Keratinocyte (primary cell): ENCODE results near the gene OVCH2. TPM values are rescaled to one million over a fixed set of nuclear protein-coding genes. Genes with fewer than 3 reads are reported as not detected.

Source experiments
- DNase-seq: peaks from one replicate; pipeline ENCODE4 v3.0.0-alpha.2; 2011; ENCODE audit warnings: low read depth, missing footprints, low spot score
- FAIRE-seq: peaks from 2 replicates; lab custom pipeline; 2011; peaks lifted over from hg19 to GRCh38; lab: Jason Lieb, UNC
- H2AFZ ChIP-seq: 2 replicates; pipeline ENCODE4 v1.6.0; 2012; ENCODE audit warnings: low read length, control low read depth, inconsistent platforms; ENCODE audit not compliant: control insufficient read depth
- H3K27ac ChIP-seq: 2 replicates; pipeline ENCODE4 v1.5.1; 2011; ENCODE audit warnings: low read length; ENCODE audit not compliant: control insufficient read depth, insufficient read depth
- H3K27me3 ChIP-seq: 3 replicates; pipeline ENCODE4 v1.6.0; 2011; ENCODE audit warnings: low read length; ENCODE audit not compliant: control insufficient read depth, insufficient read depth; ENCODE audit errors: extremely low read depth
- H3K36me3 ChIP-seq, 2 experiments: 2 replicates in 1 of 2; 3 replicates in 1 of 2; pipeline ENCODE4 v1.5.1; 2011; ENCODE audit warnings: low read length in 2 of 2, mild to moderate bottlenecking in 1 of 2; ENCODE audit not compliant: control insufficient read depth in 2 of 2, insufficient read depth in 2 of 2; ENCODE audit errors: extremely low read depth in 1 of 2
- H3K4me1 ChIP-seq: 3 replicates; pipeline ENCODE4 v1.5.1; 2011; ENCODE audit warnings: low read length; ENCODE audit not compliant: control insufficient read depth, insufficient read depth; ENCODE audit errors: extremely low read depth
- H3K4me2 ChIP-seq: 3 replicates; pipeline ENCODE4 v1.6.0; 2011; ENCODE audit warnings: low read depth, low read length; ENCODE audit not compliant: control insufficient read depth, insufficient read depth; ENCODE audit errors: extremely low read depth
- H3K4me3 ChIP-seq, 3 experiments: fragments of 200-600 bp in 1 of 3; sonication (generic) in 1 of 3; 2 replicates in 2 of 3; 3 replicates in 1 of 3; pipeline ENCODE4 v1.5.1; 2011 to 2016; ENCODE audit warnings: low read length in 3 of 3, mild to moderate bottlenecking in 3 of 3, control low read depth in 2 of 3, inconsistent platforms in 1 of 3, low read depth in 1 of 3, mixed read lengths in 1 of 3, mixed run types in 1 of 3, moderate library complexity in 1 of 3; ENCODE audit not compliant: control insufficient read depth in 2 of 3, insufficient read depth in 2 of 3; ENCODE audit errors: extremely low read depth in 1 of 3
- H3K79me2 ChIP-seq: 2 replicates; pipeline ENCODE4 v1.6.0; 2012; ENCODE audit warnings: low read length; ENCODE audit not compliant: control insufficient read depth, insufficient read depth
- H3K9ac ChIP-seq: 3 replicates; pipeline ENCODE4 v1.6.0; 2011; ENCODE audit warnings: low read length; ENCODE audit not compliant: control insufficient read depth, insufficient read depth; ENCODE audit errors: extremely low read depth
- H3K9me1 ChIP-seq: 3 replicates; pipeline ENCODE4 v1.6.0; 2011; ENCODE audit warnings: low read length; ENCODE audit not compliant: control insufficient read depth, insufficient read depth; ENCODE audit errors: extremely low read depth
- H3K9me3 ChIP-seq: 2 replicates; pipeline ENCODE4 v1.5.1; 2012; ENCODE audit warnings: low read depth, low read length; ENCODE audit not compliant: control insufficient read depth
- H4K20me1 ChIP-seq: 3 replicates; pipeline ENCODE4 v1.6.0; 2011; ENCODE audit warnings: low read length; ENCODE audit not compliant: control insufficient read depth, insufficient read depth; ENCODE audit errors: extremely low read depth
- EZH2 ChIP-seq: IDR thresholded peaks from one replicate; pipeline ENCODE4 v1.6.1; 2012; ENCODE audit warnings: inconsistent platforms, mild to moderate bottlenecking, low read length, moderate library complexity
- dilution Hi-C: fragments of 300-500 bp; cut with MboI; formaldehyde crosslinking; loops from one replicate; pipeline ENCODE4 v1.7.0; 2020; ENCODE audit warnings: low sequenced_read_pairs; ENCODE audit not compliant: extremely low pct_ligation_motif_present
- polyA plus RNA-seq, 5 experiments: library from polyadenylated mRNA; depleted of rRNA in 3 of 5; stranded (reverse) in 3 of 5; stranded (forward) in 1 of 5; unstranded in 1 of 5; fragments of >200 nt; gene quantifications; 1 replicate in 1 of 5; 2 replicates in 3 of 5; 3 replicates in 1 of 5; pipeline versions ENCODE4 v1.2.1 to v1.2.3, GENCODE V29; 2011 to 2012; ENCODE audit warnings: missing spikeins in 2 of 5, low read depth in 1 of 5, low replicate concordance in 1 of 5
- TF ChIP-seq, protein P1 (sequence below), 3 experiments: IDR thresholded peaks in 1 of 3; conservative IDR thresholded peaks in 1 of 3; optimal IDR thresholded peaks in 1 of 3; 2 replicates in 2 of 3; 3 replicates in 1 of 3; pipeline versions ENCODE3 to v1.5.1; 2011; ENCODE audit warnings: low read length in 3 of 3, mild to moderate bottlenecking in 3 of 3, moderate library complexity in 2 of 3, control low read depth in 1 of 3, inconsistent platforms in 1 of 3; ENCODE audit not compliant: insufficient read depth in 2 of 3; ENCODE audit errors: extremely low read depth in 1 of 3

OVCH2 gene
- polyA plus RNA-seq, 1 donor (not counting 4 experiments of a cell fraction or from before 2014, with no cell fraction given) = 2.8 TPM

DNA sequence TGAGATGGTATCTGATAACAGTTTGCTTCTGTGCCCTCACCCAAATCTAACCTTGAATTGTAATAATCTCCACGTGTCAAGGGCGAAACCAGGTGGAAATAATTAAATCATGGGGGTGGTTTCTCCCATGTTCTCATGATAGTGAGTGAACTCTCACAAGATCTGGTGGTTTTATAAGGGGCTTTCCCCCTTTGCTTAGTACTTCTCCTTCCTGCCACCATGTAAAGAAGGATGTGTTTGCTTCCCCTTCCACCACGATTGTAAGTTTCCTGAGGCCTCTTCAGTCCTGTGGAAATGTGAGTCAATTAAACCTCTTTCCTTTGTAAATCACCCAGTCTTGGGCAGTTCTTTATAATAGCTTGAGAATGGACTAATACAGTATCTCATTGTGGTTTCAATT lies 8.5 kb upstream of the OVCH2 start:
- Histone ChIP-seq H3K27ac (no peak overlapping the region), H3K9me3 (no peaks in the 10 kb centered on the region), H3K4me1 (no peaks in the 10 kb centered on the region), H3K36me3 (no peaks in the 10 kb centered on the region), H3K9ac (no peak overlapping the region), H2AFZ (no peak overlapping the region), H3K27me3 (no peaks in the 10 kb centered on the region), H3K79me2 (no peaks in the 10 kb centered on the region), H3K4me3 (no peak overlapping the region), H3K4me2 (no peak overlapping the region), H4K20me1 (no peaks in the 10 kb centered on the region), H3K9me1 (no peaks in the 10 kb centered on the region)
- no peak for DNase-seq
- dilution Hi-C loops = no loop called here
- TF ChIP-seq EZH2 = no peak
- TF ChIP-seq, protein P1, sequence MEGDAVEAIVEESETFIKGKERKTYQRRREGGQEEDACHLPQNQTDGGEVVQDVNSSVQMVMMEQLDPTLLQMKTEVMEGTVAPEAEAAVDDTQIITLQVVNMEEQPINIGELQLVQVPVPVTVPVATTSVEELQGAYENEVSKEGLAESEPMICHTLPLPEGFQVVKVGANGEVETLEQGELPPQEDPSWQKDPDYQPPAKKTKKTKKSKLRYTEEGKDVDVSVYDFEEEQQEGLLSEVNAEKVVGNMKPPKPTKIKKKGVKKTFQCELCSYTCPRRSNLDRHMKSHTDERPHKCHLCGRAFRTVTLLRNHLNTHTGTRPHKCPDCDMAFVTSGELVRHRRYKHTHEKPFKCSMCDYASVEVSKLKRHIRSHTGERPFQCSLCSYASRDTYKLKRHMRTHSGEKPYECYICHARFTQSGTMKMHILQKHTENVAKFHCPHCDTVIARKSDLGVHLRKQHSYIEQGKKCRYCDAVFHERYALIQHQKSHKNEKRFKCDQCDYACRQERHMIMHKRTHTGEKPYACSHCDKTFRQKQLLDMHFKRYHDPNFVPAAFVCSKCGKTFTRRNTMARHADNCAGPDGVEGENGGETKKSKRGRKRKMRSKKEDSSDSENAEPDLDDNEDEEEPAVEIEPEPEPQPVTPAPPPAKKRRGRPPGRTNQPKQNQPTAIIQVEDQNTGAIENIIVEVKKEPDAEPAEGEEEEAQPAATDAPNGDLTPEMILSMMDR (optimal IDR thresholded peaks at IDR 0.05 in 1 of 3, IDR thresholded peaks at IDR 0.05 in 1 of 3, conservative IDR thresholded peaks at IDR 0.05 in 1 of 3; ENCODE audit: extremely low read depth in 1 of 3, insufficient read depth in 2 of 3, low read length in 3 of 3) = no peak
- FAIRE-seq = no peak

DNA sequence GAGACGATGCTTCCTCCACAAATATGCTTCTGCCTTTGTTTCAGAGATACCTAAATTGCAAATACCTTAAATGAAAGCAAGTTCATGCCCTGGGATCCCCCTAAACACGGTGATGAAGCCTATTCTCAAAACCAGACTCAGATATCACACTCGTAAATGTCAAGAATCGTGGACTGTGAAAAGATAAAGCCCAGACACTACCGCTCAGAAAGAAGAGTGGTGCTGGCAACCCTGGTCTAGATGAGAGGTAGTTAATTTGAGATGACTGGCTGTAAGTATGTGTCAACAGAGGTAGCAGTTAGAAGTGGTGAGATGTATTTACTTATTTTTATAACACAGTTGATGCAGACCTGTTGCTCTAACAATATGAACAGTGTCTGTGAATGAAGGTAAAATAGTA lies 2.5 kb downstream of the OVCH2 start:
- Histone ChIP-seq H4K20me1 (no peaks in the 10 kb centered on the region), H3K4me2 (no peak overlapping the region), H3K36me3 (no peaks in the 10 kb centered on the region), H3K9me1 (no peaks in the 10 kb centered on the region), H3K27me3 (no peaks in the 10 kb centered on the region), H3K4me3 (no peak overlapping the region), H3K4me1 (no peaks in the 10 kb centered on the region), H3K9ac (no peak overlapping the region), H3K27ac (no peak overlapping the region), H2AFZ (no peak overlapping the region), H3K79me2 (no peaks in the 10 kb centered on the region), H3K9me3 (no peaks in the 10 kb centered on the region)
- dilution Hi-C loops = no loop called here
- TF ChIP-seq EZH2 = no peak
- TF ChIP-seq, protein P1 (optimal IDR thresholded peaks at IDR 0.05 in 1 of 3, IDR thresholded peaks at IDR 0.05 in 1 of 3, conservative IDR thresholded peaks at IDR 0.05 in 1 of 3; ENCODE audit: extremely low read depth in 1 of 3, insufficient read depth in 2 of 3, low read length in 3 of 3) = no peak
- FAIRE-seq (no peak), DNase-seq (no peak)
